GM19455 (cell line): Measurements from ENCODE around the gene TTC8.
"Not testable (repeated sequence)": the region's sequence is repeated elsewhere in the genome, so short reads cannot be mapped to it uniquely, and the experiment has no call there.

Experiments used
- ATAC-seq: cut with Tn5 transposase; IDR thresholded peaks from one replicate; pipeline ENCODE4 v1.9.1; 2021; ENCODE audit not compliant: unreplicated experiment

The TTC8 gene

GRCh38 chr14:88823968-88824313 lies 510 bp upstream of the TTC8 start:
- peak; percentile 14 for ATAC-seq

- ATAC-seq = no peak
Measured at GRCh38 chr14:88825078-88825458, 617 bp downstream of the TTC8 start.

- no peak for ATAC-seq
Measured at GRCh38 chr14:88825503-88825902, 1.1 kb downstream of the TTC8 start.

- no peak for ATAC-seq
Measured at GRCh38 chr14:88829188-88829587, 4.7 kb downstream of the TTC8 start.

GRCh38 chr14:88829685-88830302 lies 5.3 kb downstream of the TTC8 start:
- ATAC-seq = no peak

- no peak for ATAC-seq
Measured at GRCh38 chr14:88831284-88831683, 6.8 kb downstream of the TTC8 start.

- no peak for ATAC-seq
Measured at GRCh38 chr14:88834883-88835431, 10.5 kb downstream of the TTC8 start.

- no peak for ATAC-seq
Measured at GRCh38 chr14:88835661-88836060, 11.2 kb downstream of the TTC8 start.

GRCh38 chr14:88837495-88837894 lies 13.0 kb downstream of the TTC8 start:
- ATAC-seq = no peak

- no peak for ATAC-seq
Measured at GRCh38 chr14:88838015-88838414, 13.6 kb downstream of the TTC8 start.

GRCh38 chr14:88840926-88841325 lies 16.5 kb downstream of the TTC8 start:
- ATAC-seq = no peak

GRCh38 chr14:88841741-88842140 lies 17.3 kb downstream of the TTC8 start:
- no peak for ATAC-seq

- ATAC-seq = no peak
Measured at GRCh38 chr14:88842414-88842813, 18.0 kb downstream of the TTC8 start.

GRCh38 chr14:88844980-88845491 lies 20.6 kb downstream of the TTC8 start:
- ATAC-seq = no peak

- no peak for ATAC-seq
Measured at GRCh38 chr14:88848571-88848970, 24.1 kb downstream of the TTC8 start.

- no peak for ATAC-seq
Measured at GRCh38 chr14:88849716-88850115, 25.3 kb downstream of the TTC8 start.

GRCh38 chr14:88851587-88851986 lies 27.1 kb downstream of the TTC8 start:
- no peak for ATAC-seq

- no peak for ATAC-seq
Measured at GRCh38 chr14:88852632-88853031, 28.2 kb downstream of the TTC8 start.

GRCh38 chr14:88853129-88853528 lies 28.7 kb downstream of the TTC8 start:
- ATAC-seq = no peak

- ATAC-seq = no peak
Measured at GRCh38 chr14:88856786-88857366, 32.4 kb downstream of the TTC8 start.

GRCh38 chr14:88857861-88858260 lies 33.4 kb downstream of the TTC8 start:
- ATAC-seq = not testable (repeated sequence)

- ATAC-seq = not testable (repeated sequence)
Measured at GRCh38 chr14:88859118-88859517, 34.7 kb downstream of the TTC8 start.

- no peak for ATAC-seq
Measured at GRCh38 chr14:88863167-88863566, 38.7 kb downstream of the TTC8 start.
